Spleen (tissue), 7 donors: ENCODE results near the gene GPR35.

Experiments used
- POLR2A ChIP-seq, 3 donors: fragments of 450-650 bp; IDR thresholded peaks; one replicate each; pipeline ENCODE4 v1.5.1; 2017; ENCODE audit warnings: antibody characterized with exemption in 3 of 3, mild to moderate bottlenecking in 1 of 3
- TF ChIP-seq, protein P1 (sequence below), 11 experiments: fragments of 200-600 bp in 7 of 11; fragments of 450-650 bp in 4 of 11; sonication (generic) in 4 of 11; IDR thresholded peaks in 8 of 11; conservative IDR thresholded peaks in 3 of 11; 1 replicate in 7 of 11; 2 replicates in 4 of 11; pipeline versions ENCODE4 v1.4.0 to v1.8.0; 2016 to 2021; ENCODE audit warnings: antibody characterized with exemption in 11 of 11, inconsistent platforms in 4 of 11, mild to moderate bottlenecking in 1 of 11
- donor health status: DM: no; HTN: no; CAD: no; lungs with moderate emphysema.
- donor health status: DM: no; HTN: no; CAD: no.
- donor health status: DM: no; HTN: no; CAD: no.

DNA sequence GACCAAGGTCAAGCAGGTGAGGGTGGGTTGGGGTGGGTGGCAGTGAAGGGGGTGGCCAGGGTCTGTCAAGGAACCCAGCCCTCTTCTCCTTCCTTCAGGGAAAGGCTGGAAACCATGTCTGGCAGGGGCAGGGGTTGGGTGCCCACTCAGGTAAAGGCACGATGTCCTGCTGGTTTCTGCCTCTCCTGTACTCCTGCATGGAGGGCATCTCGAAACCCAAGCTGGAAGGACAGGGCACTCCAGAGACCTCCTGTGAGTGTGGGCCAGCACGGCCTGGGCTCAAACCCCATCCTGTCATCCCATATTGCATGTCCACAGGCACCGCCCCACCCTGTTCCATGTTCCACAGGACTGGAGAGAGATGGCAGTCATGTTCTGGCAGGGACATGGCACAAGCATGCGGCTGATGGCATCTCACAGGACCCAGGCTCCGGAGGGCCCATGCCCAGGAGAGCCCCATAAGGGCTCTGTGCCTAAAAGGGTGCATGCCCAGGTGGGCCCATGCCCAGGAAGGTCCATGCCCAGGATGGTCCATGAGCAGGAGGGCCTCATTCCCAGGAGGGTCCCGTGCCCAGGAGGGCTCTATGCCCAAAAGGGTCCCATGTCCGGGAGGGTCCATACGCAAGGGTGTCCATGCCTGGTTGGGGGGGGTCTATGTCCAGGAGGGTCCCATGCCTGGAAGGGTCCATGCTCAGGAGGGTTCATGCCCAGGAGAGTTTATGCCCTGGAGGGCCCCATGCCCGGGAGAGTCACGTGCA, 6.4 kb downstream of the GPR35 start:
- TF ChIP-seq, protein P1, sequence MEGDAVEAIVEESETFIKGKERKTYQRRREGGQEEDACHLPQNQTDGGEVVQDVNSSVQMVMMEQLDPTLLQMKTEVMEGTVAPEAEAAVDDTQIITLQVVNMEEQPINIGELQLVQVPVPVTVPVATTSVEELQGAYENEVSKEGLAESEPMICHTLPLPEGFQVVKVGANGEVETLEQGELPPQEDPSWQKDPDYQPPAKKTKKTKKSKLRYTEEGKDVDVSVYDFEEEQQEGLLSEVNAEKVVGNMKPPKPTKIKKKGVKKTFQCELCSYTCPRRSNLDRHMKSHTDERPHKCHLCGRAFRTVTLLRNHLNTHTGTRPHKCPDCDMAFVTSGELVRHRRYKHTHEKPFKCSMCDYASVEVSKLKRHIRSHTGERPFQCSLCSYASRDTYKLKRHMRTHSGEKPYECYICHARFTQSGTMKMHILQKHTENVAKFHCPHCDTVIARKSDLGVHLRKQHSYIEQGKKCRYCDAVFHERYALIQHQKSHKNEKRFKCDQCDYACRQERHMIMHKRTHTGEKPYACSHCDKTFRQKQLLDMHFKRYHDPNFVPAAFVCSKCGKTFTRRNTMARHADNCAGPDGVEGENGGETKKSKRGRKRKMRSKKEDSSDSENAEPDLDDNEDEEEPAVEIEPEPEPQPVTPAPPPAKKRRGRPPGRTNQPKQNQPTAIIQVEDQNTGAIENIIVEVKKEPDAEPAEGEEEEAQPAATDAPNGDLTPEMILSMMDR (IDR thresholded peaks at IDR 0.05 in 8 of 11, conservative IDR thresholded peaks at IDR 0.05 in 3 of 11) = no peak
- TF ChIP-seq POLR2A (IDR thresholded peaks at IDR 0.05) = no peak
